ENCODE measurements around the gene LAPTM5. TPM values are rescaled to one million over a fixed set of nuclear protein-coding genes. Genes with fewer than 3 reads are reported as not detected.

LAPTM5 gene
- total RNA-seq, 2 experiments from 2014 or later: 205 to 208 TPM

DNA sequence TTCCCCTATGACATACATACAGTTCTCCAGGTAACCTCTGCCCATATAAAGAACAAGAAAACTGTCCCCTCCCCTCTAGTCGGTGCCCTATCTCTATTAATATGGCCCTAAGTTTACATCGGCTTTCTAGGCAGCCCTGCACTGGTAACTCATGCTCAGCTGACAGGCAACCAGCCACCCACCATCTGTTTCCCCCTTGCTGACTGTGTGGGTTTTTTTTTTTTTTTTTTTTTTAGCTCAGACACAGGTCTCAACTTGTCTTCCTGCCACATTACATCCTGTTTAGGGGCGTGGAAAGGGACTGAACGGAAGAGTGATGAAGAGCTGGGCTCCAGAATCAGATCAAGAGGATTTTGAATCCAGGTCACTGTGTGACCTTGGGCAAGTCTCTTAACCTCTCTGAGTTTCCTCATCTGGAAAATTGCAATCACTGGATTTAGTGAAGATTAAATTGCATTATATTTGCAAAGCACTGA, 14.0 kb downstream of the LAPTM5 start:
- peaks cover 54% of the 10 kb centered on the region for H3K36me3 Mint-ChIP-seq (ENCODE audit: low read depth)
- peak; percentile 86 for DNase-seq
- CTCF ChIA-PET: interaction anchor here (0.8 to 3.4 kb wide), 12 partner anchors 9 to 39 kb away, joined by 3 to 21 read pairs (median 8); partner anchors contain the start of gene LAPTM5
- no peaks in the 10 kb centered on the region for H3K27me3 Mint-ChIP-seq (ENCODE audit: low read depth)
- intact Hi-C loops (cut with micrococcal nuclease): loop anchor here (1.0 kb wide), 3 partner anchors 11 to 36 kb away; no protein-coding TSS in a partner anchor
- H3K27ac Mint-ChIP-seq: peak overlapping the region; percentile 100
- H3K4me1 Mint-ChIP-seq (ENCODE audit: low read depth): peaks cover 89% of the 10 kb centered on the region
- peak overlapping the region; percentile 59 for H3K4me3 Mint-ChIP-seq
- no peaks in the 10 kb centered on the region for H3K9me3 Mint-ChIP-seq

DNA sequence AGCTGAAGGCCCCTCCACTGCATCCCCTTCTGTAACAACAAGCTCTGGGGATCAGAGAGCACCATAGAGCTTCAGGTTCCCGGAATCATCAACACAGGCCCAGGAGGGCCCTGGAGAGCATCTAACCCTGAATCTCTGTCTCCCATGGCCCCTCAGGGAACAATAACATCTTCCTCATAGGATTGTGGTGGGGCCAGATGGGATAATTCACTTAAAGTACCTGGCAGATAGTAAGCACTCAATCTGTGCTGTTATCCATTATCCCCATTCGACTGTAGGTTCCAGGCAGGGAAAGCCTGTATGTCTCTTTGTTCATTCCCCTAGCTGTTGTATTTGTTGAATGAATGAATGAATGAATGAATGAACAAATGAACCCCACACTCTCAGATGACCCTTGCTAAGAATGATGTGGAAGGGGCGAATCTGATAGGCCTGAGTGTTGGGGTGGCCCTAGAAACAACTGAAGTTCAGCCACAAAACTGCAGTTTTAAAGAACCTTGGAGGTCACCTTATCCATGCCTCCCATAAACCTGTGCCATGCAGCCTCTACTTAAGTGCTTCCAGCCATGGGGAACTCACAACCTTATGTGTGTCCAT, 14.5 kb downstream of the LAPTM5 start:
- Mint-ChIP-seq H3K27me3 (ENCODE audit: low read depth) (no peaks in the 10 kb centered on the region), H3K4me1 (ENCODE audit: low read depth) (peaks cover 85% of the 10 kb centered on the region), H3K27ac (peak overlapping the region; percentile 100), H3K36me3 (ENCODE audit: low read depth) (peaks cover 53% of the 10 kb centered on the region), H3K9me3 (no peaks in the 10 kb centered on the region), H3K4me3 (peak overlapping the region; percentile 59)
- intact Hi-C loops (cut with micrococcal nuclease): loop anchor here (1.0 kb wide), 3 partner anchors 11 to 36 kb away; no protein-coding TSS in a partner anchor
- CTCF ChIA-PET: interaction anchor here (1.0 to 3.4 kb wide), 10 partner anchors 9 to 40 kb away, joined by 3 to 21 read pairs (median 10); partner anchors contain the start of gene LAPTM5
- no peak for DNase-seq

GRCh38 chr1:30742300-30742962, 15.1 kb downstream of the LAPTM5 start:
- H3K27me3 Mint-ChIP-seq (ENCODE audit: low read depth): no peaks in the 10 kb centered on the region
- no peak overlapping the region for H3K4me3 Mint-ChIP-seq
- peaks cover 79% of the 10 kb centered on the region for H3K4me1 Mint-ChIP-seq (ENCODE audit: low read depth)
- no peak for DNase-seq
- intact Hi-C loops (cut with micrococcal nuclease): no loop called here
- CTCF ChIA-PET: interaction anchor here (1.0 to 3.4 kb wide), 6 partner anchors 10 to 40 kb away, joined by 3 to 14 read pairs (median 8); partner anchors contain the start of gene LAPTM5
- peaks cover 53% of the 10 kb centered on the region for H3K36me3 Mint-ChIP-seq (ENCODE audit: low read depth)
- H3K27ac Mint-ChIP-seq: peak overlapping the region; percentile 100
- H3K9me3 Mint-ChIP-seq: no peaks in the 10 kb centered on the region

- H3K27me3 Mint-ChIP-seq (ENCODE audit: low read depth): no peaks in the 10 kb centered on the region
- H3K4me3 Mint-ChIP-seq: no peak overlapping the region
- H3K9me3 Mint-ChIP-seq: no peaks in the 10 kb centered on the region
- peaks cover 49% of the 10 kb centered on the region for H3K36me3 Mint-ChIP-seq (ENCODE audit: low read depth)
- DNase-seq: no peak
- H3K27ac Mint-ChIP-seq: peak overlapping the region; percentile 80
- CTCF ChIA-PET: interaction anchor here (1.1 to 2.7 kb wide), 2 partner anchors 38 to 41 kb away, joined by 3 to 14 read pairs; no protein-coding TSS in a partner anchor
- intact Hi-C loops (cut with micrococcal nuclease): no loop called here
- peaks cover 68% of the 10 kb centered on the region for H3K4me1 Mint-ChIP-seq (ENCODE audit: low read depth)
Measured at GRCh38 chr1:30741239-30741894, 16.2 kb downstream of the LAPTM5 start.

GRCh38 chr1:30740251-30741238, 17.0 kb downstream of the LAPTM5 start:
- Mint-ChIP-seq H3K9me3 (no peaks in the 10 kb centered on the region), H3K27me3 (ENCODE audit: low read depth) (no peaks in the 10 kb centered on the region), H3K27ac (peak overlapping the region; percentile 80), H3K4me1 (ENCODE audit: low read depth) (peaks cover 60% of the 10 kb centered on the region), H3K4me3 (no peak overlapping the region), H3K36me3 (ENCODE audit: low read depth) (peaks cover 54% of the 10 kb centered on the region)
- DNase-seq: no peak
- CTCF ChIA-PET: interaction anchor here (1.1 to 2.7 kb wide), 2 partner anchors 38 to 42 kb away, joined by 3 to 14 read pairs; no protein-coding TSS in a partner anchor
- intact Hi-C loops (cut with micrococcal nuclease): no loop called here

GRCh38 chr1:30739601-30740000, 18.0 kb downstream of the LAPTM5 start:
- no peak for DNase-seq
- peaks cover 52% of the 10 kb centered on the region for H3K4me1 Mint-ChIP-seq (ENCODE audit: low read depth)
- no peaks in the 10 kb centered on the region for H3K27me3 Mint-ChIP-seq (ENCODE audit: low read depth)
- intact Hi-C loops (cut with micrococcal nuclease): no loop called here
- CTCF ChIA-PET: no interaction called here
- peaks cover 62% of the 10 kb centered on the region for H3K36me3 Mint-ChIP-seq (ENCODE audit: low read depth)
- no peak overlapping the region for H3K4me3 Mint-ChIP-seq
- peak overlapping the region; percentile 80 for H3K27ac Mint-ChIP-seq
- no peaks in the 10 kb centered on the region for H3K9me3 Mint-ChIP-seq

GRCh38 chr1:30738715-30739559, 18.6 kb downstream of the LAPTM5 start:
- Mint-ChIP-seq H3K4me1 (ENCODE audit: low read depth) (peaks cover 45% of the 10 kb centered on the region), H3K4me3 (no peak overlapping the region), H3K27me3 (ENCODE audit: low read depth) (no peaks in the 10 kb centered on the region), H3K9me3 (no peaks in the 10 kb centered on the region), H3K36me3 (ENCODE audit: low read depth) (peaks cover 62% of the 10 kb centered on the region), H3K27ac (peak overlapping the region; percentile 80)
- no peak for DNase-seq
- intact Hi-C loops (cut with micrococcal nuclease): no loop called here
- CTCF ChIA-PET: interaction anchor here (1.2 kb wide), 1 partner anchor 43 kb away, joined by 3 read pairs; no protein-coding TSS in a partner anchor

GRCh38 chr1:30738040-30738714, 19.4 kb downstream of the LAPTM5 start:
- no peaks in the 10 kb centered on the region for H3K27me3 Mint-ChIP-seq (ENCODE audit: low read depth)
- no peak for DNase-seq
- no peaks in the 10 kb centered on the region for H3K9me3 Mint-ChIP-seq
- CTCF ChIA-PET: interaction anchor here (1.2 to 1.3 kb wide), 3 partner anchors 11 to 44 kb away, joined by 3 to 5 read pairs (median 3); no protein-coding TSS in a partner anchor
- H3K27ac Mint-ChIP-seq: peak overlapping the region; percentile 80
- peaks cover 65% of the 10 kb centered on the region for H3K36me3 Mint-ChIP-seq (ENCODE audit: low read depth)
- intact Hi-C loops (cut with micrococcal nuclease): no loop called here
- H3K4me1 Mint-ChIP-seq (ENCODE audit: low read depth): peaks cover 37% of the 10 kb centered on the region
- no peak overlapping the region for H3K4me3 Mint-ChIP-seq

GRCh38 chr1:30737357-30738039, 20.1 kb downstream of the LAPTM5 start:
- intact Hi-C loops (cut with micrococcal nuclease): no loop called here
- DNase-seq: no peak
- no peaks in the 10 kb centered on the region for H3K9me3 Mint-ChIP-seq
- no peaks in the 10 kb centered on the region for H3K27me3 Mint-ChIP-seq (ENCODE audit: low read depth)
- peaks cover 65% of the 10 kb centered on the region for H3K36me3 Mint-ChIP-seq (ENCODE audit: low read depth)
- CTCF ChIA-PET: interaction anchor here (1.2 to 1.5 kb wide), 3 partner anchors 10 to 19 kb away, joined by 3 to 5 read pairs (median 4); no protein-coding TSS in a partner anchor
- peaks cover 31% of the 10 kb centered on the region for H3K4me1 Mint-ChIP-seq (ENCODE audit: low read depth)
- no peak overlapping the region for H3K4me3 Mint-ChIP-seq
- H3K27ac Mint-ChIP-seq: peak overlapping the region; percentile 16

All from activated naive CD4-positive, alpha-beta T cell treated with anti-CD3 and anti-CD28 coated beads for 36 hours (primary cell).